CD14-positive monocyte (primary cell): ENCODE data around the gene RPL29. TPM values are rescaled to one million over a fixed set of nuclear protein-coding genes. Genes with fewer than 3 reads are reported as not detected.

ENCODE experiments used
- DNase-seq, 3 donors: peaks; one replicate each; pipeline ENCODE4 v3.0.0-alpha.2; 2011 to 2022
- H2AFZ ChIP-seq: 2 replicates; pipeline ENCODE4 v1.6.0; 2012; ENCODE audit warnings: mild to moderate bottlenecking, low read depth, low read length, inconsistent platforms; ENCODE audit not compliant: insufficient read depth, poor library complexity, severe bottlenecking
- H3K27ac ChIP-seq, 2 donors: 1 replicate in 1 of 2; 2 replicates in 1 of 2; pipeline ENCODE4 v1.5.1; 2012 to 2013; ENCODE audit warnings: low read length in 2 of 2, control low read depth in 1 of 2, inconsistent platforms in 1 of 2, low read depth in 1 of 2, mild to moderate bottlenecking in 1 of 2
- H3K27me3 ChIP-seq, 2 donors: one replicate each; pipeline versions ENCODE4 v1.6.0 to v1.6.1; 2011 to 2013; ENCODE audit warnings: low read length in 2 of 2; ENCODE audit not compliant: control insufficient read depth in 2 of 2, insufficient read depth in 2 of 2
- H3K36me3 ChIP-seq, 2 donors: replicated peaks in 1 of 2; 1 replicate in 1 of 2; 2 replicates in 1 of 2; pipeline versions ENCODE4 v1.5.1 to v1.6.1; 2012 to 2013; ENCODE audit warnings: low read length in 2 of 2, control low read depth in 1 of 2, inconsistent platforms in 1 of 2, mild to moderate bottlenecking in 1 of 2; ENCODE audit not compliant: insufficient read depth in 2 of 2, control insufficient read depth in 1 of 2
- H3K4me1 ChIP-seq, 2 donors: 1 replicate in 1 of 2; 2 replicates in 1 of 2; pipeline versions ENCODE4 v1.5.1 to v1.6.1; 2012 to 2013; ENCODE audit warnings: low read length in 2 of 2, control low read depth in 1 of 2, inconsistent platforms in 1 of 2, mild to moderate bottlenecking in 1 of 2, moderate library complexity in 1 of 2; ENCODE audit not compliant: insufficient read depth in 2 of 2, control insufficient read depth in 1 of 2
- H3K4me2 ChIP-seq: replicated peaks from 2 replicates; pipeline ENCODE3; 2012; ENCODE audit warnings: low read length, moderate library complexity, mild to moderate bottlenecking; ENCODE audit not compliant: poor library complexity, severe bottlenecking; ENCODE audit errors: extremely low read depth
- H3K4me3 ChIP-seq, 3 experiments: fragments of 200-600 bp in 1 of 3; sonication (generic) in 1 of 3; replicated peaks in 1 of 3; 1 replicate in 2 of 3; 2 replicates in 1 of 3; pipeline ENCODE4 v1.5.1; 2011 to 2013; ENCODE audit warnings: low read length in 3 of 3, mild to moderate bottlenecking in 3 of 3, control low read depth in 2 of 3, low read depth in 2 of 3, inconsistent platforms in 1 of 3, moderate library complexity in 1 of 3
- H3K79me2 ChIP-seq: 2 replicates; pipeline ENCODE4 v1.6.0; 2012; ENCODE audit warnings: mild to moderate bottlenecking, control low read depth, inconsistent platforms, low read length, moderate library complexity; ENCODE audit not compliant: insufficient read depth
- H3K9ac ChIP-seq: 2 replicates; pipeline ENCODE4 v1.6.0; 2017; ENCODE audit warnings: low read length, mild to moderate bottlenecking; ENCODE audit not compliant: insufficient read depth, poor library complexity, severe bottlenecking
- H3K9me3 ChIP-seq, 2 donors: replicated peaks in 1 of 2; 1 replicate in 1 of 2; 2 replicates in 1 of 2; pipeline versions ENCODE4 v1.5.1 to v1.6.1; 2012 to 2013; ENCODE audit warnings: low read length in 2 of 2, control low read depth in 1 of 2; ENCODE audit not compliant: control insufficient read depth in 1 of 2, insufficient read depth in 1 of 2
- H4K20me1 ChIP-seq: 2 replicates; pipeline ENCODE4 v1.6.0; 2012; ENCODE audit warnings: mild to moderate bottlenecking, low read length, control low read depth, moderate library complexity; ENCODE audit not compliant: insufficient read depth
- H3K27ac Mint-ChIP-seq, 7 donors: one replicate each; pipeline ENCODE4 v1.8.0; 2020; ENCODE audit warnings: mild to moderate bottlenecking in 7 of 7, mixed read lengths in 7 of 7, moderate library complexity in 6 of 7, inconsistent platforms in 2 of 7
- H3K27me3 Mint-ChIP-seq, 3 donors: one replicate each; pipeline ENCODE4 v1.8.0; 2021 to 2022; ENCODE audit warnings: low read depth in 3 of 3, mild to moderate bottlenecking in 3 of 3, mixed read lengths in 3 of 3, moderate library complexity in 3 of 3, inconsistent platforms in 1 of 3
- H3K36me3 Mint-ChIP-seq, 2 donors: one replicate each; pipeline ENCODE4 v1.8.0; 2020; ENCODE audit warnings: mixed read lengths in 2 of 2, inconsistent platforms in 1 of 2, mild to moderate bottlenecking in 1 of 2
- H3K4me1 Mint-ChIP-seq: one replicate; pipeline ENCODE4 v1.8.0; 2020; ENCODE audit warnings: mild to moderate bottlenecking, mixed read lengths
- H3K4me3 Mint-ChIP-seq, 2 donors: one replicate each; pipeline ENCODE4 v1.8.0; 2020; ENCODE audit warnings: mild to moderate bottlenecking in 2 of 2, mixed read lengths in 2 of 2, moderate library complexity in 1 of 2
- H3K9me3 Mint-ChIP-seq, 7 donors: one replicate each; pipeline ENCODE4 v1.8.0; 2020 to 2022; ENCODE audit warnings: mixed read lengths in 7 of 7, mild to moderate bottlenecking in 6 of 7, moderate library complexity in 6 of 7, inconsistent platforms in 2 of 7
- WGBS: methylation state at CpG from one replicate; pipeline ENCODE4 v1.1.5; 2013; ENCODE audit warnings: missing lambda C conversion rate; ENCODE audit not compliant: insufficient coverage; 5-methylcytosine and 5-hydroxymethylcytosine counted together
- intact Hi-C, 2 donors: fragments of 100-400 bp; cut with micrococcal nuclease; formaldehyde crosslinking; loops; one replicate each; pipeline versions ENCODE4 v1.15.0 to v1.15.1; 2023
- polyA plus RNA-seq, 3 donors: library from polyadenylated mRNA; depleted of rRNA in 1 of 3; unstranded in 2 of 3; stranded (reverse) in 1 of 3; fragments of 300-500 nt in 2 of 3; fragments of >200 nt in 1 of 3; fragmentation: Illumina TruSeq in 2 of 3; gene quantifications; 1 replicate in 2 of 3; 2 replicates in 1 of 3; pipeline ENCODE4 v1.2.3, GENCODE V29; 2012 to 2021
- TF ChIP-seq, protein P1 (sequence below): fragments of 200-600 bp; IDR thresholded peaks from one replicate; pipeline ENCODE4 v1.8.0; 2022; ENCODE audit warnings: antibody characterized with exemption, mild to moderate bottlenecking

Gene RPL29
- polyA plus RNA-seq, 3 donors = 753 to 2,360 (median 856) TPM

DNA sequence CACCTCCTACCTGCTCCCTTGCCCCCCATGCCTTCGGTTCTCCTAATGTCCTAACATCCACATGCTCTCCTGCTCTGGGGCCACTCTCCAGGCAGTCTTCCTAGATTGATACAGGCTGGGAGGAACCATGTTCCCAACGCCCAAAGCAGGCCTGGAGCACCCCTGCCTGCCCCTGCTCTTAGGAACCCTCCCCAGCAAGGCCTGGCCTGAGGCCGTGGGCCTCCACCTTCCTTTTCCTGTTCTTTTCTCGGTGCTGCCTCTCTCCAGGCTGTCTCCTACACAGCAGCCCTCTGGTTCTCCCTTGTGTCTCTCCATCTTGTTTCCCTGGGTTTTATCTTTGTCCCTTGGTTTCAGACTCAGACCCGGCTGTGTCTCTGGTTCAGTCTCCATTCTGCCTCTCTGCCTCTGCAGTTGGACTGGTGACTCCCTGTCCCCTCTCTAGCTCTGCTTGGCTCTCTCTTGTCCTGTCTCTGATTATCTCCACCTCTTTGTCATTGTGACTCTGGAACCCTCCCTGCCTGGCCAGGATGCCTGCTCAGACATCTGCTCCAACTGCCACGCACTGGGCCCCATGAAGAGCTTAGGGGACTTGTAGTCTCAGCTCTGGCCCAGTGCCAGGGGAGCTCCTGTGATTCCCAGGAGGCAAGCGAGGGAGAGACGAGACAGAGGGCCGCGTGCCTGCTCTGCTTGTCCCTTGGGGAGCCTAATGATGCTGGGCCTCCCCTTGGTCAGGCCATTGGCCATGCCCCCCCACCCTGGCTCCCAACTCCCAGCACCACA lies 26.0 kb upstream of the RPL29 start:
- H3K36me3 Mint-ChIP-seq = no peaks in the 10 kb centered on the region
- no peaks in the 10 kb centered on the region for H3K4me1 Mint-ChIP-seq
- no peak overlapping the region for H3K9ac ChIP-seq
- H3K9me3 ChIP-seq = no peaks in the 10 kb centered on the region
- H3K27me3 ChIP-seq = no peaks in the 10 kb centered on the region
- no peaks in the 10 kb centered on the region for H3K4me1 ChIP-seq
- H3K4me2 ChIP-seq = no peak overlapping the region
- H4K20me1 ChIP-seq = no peaks in the 10 kb centered on the region
- H3K27me3 Mint-ChIP-seq = peaks cover 1 to 4% (median 4%) of the 10 kb centered on the region in 3 donors
- 78% methylated on average over 7 of the region's 10 CpGs for WGBS
- no peak overlapping the region for H2AFZ ChIP-seq
- peak overlapping the region in 2 of 7 donors; percentile 1 to 60 for H3K27ac Mint-ChIP-seq
- DNase-seq = no peak
- H3K79me2 ChIP-seq = no peaks in the 10 kb centered on the region
- H3K4me3 Mint-ChIP-seq = no peak overlapping the region
- intact Hi-C loops = no loop called here
- H3K36me3 ChIP-seq = no peaks in the 10 kb centered on the region
- H3K4me3 ChIP-seq = no peak overlapping the region
- no peak overlapping the region for H3K27ac ChIP-seq
- no peaks in the 10 kb centered on the region for H3K9me3 Mint-ChIP-seq
- TF ChIP-seq, protein P1, sequence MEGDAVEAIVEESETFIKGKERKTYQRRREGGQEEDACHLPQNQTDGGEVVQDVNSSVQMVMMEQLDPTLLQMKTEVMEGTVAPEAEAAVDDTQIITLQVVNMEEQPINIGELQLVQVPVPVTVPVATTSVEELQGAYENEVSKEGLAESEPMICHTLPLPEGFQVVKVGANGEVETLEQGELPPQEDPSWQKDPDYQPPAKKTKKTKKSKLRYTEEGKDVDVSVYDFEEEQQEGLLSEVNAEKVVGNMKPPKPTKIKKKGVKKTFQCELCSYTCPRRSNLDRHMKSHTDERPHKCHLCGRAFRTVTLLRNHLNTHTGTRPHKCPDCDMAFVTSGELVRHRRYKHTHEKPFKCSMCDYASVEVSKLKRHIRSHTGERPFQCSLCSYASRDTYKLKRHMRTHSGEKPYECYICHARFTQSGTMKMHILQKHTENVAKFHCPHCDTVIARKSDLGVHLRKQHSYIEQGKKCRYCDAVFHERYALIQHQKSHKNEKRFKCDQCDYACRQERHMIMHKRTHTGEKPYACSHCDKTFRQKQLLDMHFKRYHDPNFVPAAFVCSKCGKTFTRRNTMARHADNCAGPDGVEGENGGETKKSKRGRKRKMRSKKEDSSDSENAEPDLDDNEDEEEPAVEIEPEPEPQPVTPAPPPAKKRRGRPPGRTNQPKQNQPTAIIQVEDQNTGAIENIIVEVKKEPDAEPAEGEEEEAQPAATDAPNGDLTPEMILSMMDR = no peak

GRCh38 chr3:52020796-52021195 lies 25.1 kb upstream of the RPL29 start:
- Mint-ChIP-seq H3K4me3 (no peak overlapping the region), H3K27ac (peak overlapping the region in 2 of 7 donors; percentile 62 to 68), H3K4me1 (no peaks in the 10 kb centered on the region), H3K9me3 (no peaks in the 10 kb centered on the region), H3K36me3 (no peaks in the 10 kb centered on the region), H3K27me3 (peaks cover 0 to 5% (median 1%) of the 10 kb centered on the region in 3 donors)
- H4K20me1 ChIP-seq = no peaks in the 10 kb centered on the region
- H3K79me2 ChIP-seq = no peaks in the 10 kb centered on the region
- DNase-seq = no peak
- no peaks in the 10 kb centered on the region for H3K4me1 ChIP-seq
- TF ChIP-seq, protein P1 = no peak
- no peaks in the 10 kb centered on the region for H3K36me3 ChIP-seq
- H3K4me2 ChIP-seq = no peak overlapping the region
- H3K9me3 ChIP-seq = no peaks in the 10 kb centered on the region
- no peak overlapping the region for H2AFZ ChIP-seq
- H3K27me3 ChIP-seq = no peaks in the 10 kb centered on the region
- H3K4me3 ChIP-seq = no peak overlapping the region
- H3K27ac ChIP-seq = no peak overlapping the region
- 96% methylated on average over 7 of the region's 7 CpGs for WGBS
- H3K9ac ChIP-seq = no peak overlapping the region
- intact Hi-C loops = no loop called here
